DND-41 (cell line): Measurements from ENCODE around the gene SMPD3.

Experiments used
- EZH2 ChIP-seq: IDR thresholded peaks from 3 replicates; pipeline ENCODE4 v1.6.1; 2012; ENCODE audit warnings: borderline replicate concordance, low read depth, mild to moderate bottlenecking, moderate library complexity, low read length, inconsistent platforms; ENCODE audit not compliant: severe bottlenecking
- TF ChIP-seq, protein P1 (sequence below): IDR thresholded peaks from 2 replicates; pipeline ENCODE4 v1.5.1; 2012; ENCODE audit warnings: borderline replicate concordance, low read length, moderate library complexity, mild to moderate bottlenecking; ENCODE audit not compliant: poor library complexity, severe bottlenecking; ENCODE audit errors: extremely low read depth

- TF ChIP-seq, protein P1, sequence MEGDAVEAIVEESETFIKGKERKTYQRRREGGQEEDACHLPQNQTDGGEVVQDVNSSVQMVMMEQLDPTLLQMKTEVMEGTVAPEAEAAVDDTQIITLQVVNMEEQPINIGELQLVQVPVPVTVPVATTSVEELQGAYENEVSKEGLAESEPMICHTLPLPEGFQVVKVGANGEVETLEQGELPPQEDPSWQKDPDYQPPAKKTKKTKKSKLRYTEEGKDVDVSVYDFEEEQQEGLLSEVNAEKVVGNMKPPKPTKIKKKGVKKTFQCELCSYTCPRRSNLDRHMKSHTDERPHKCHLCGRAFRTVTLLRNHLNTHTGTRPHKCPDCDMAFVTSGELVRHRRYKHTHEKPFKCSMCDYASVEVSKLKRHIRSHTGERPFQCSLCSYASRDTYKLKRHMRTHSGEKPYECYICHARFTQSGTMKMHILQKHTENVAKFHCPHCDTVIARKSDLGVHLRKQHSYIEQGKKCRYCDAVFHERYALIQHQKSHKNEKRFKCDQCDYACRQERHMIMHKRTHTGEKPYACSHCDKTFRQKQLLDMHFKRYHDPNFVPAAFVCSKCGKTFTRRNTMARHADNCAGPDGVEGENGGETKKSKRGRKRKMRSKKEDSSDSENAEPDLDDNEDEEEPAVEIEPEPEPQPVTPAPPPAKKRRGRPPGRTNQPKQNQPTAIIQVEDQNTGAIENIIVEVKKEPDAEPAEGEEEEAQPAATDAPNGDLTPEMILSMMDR = no peak
- no peak for TF ChIP-seq EZH2
Measured at GRCh38 chr16:68404736-68405345, 43.5 kb downstream of the SMPD3 start.
